ENCODE measurements around the gene ABCA7.

- TF ChIP-seq CTCF (IDR thresholded peaks at IDR 0.05; ENCODE audit: insufficient read depth, low read length, poor library complexity, severe bottlenecking) (no peak), EZH2phosphoT487 (conservative IDR thresholded peaks at IDR 0.05; ENCODE audit: low read length) (no peak)
Observed at GRCh38 chr19:1002600-1002999, 37.3 kb upstream of the ABCA7 start.

Measured in SU-DHL-6 (cell line).